Parathyroid adenoma (tissue), 2 donors: Measurements from ENCODE around the gene PELI1.

Experiments used
- H2AFZ ChIP-seq: fragments of 300-600 bp; sonication (generic); one replicate; pipeline ENCODE4 v1.7.0; 2017; ENCODE audit warnings: antibody characterized with exemption, mild to moderate bottlenecking
- H3K27ac ChIP-seq: fragments of 300-600 bp; sonication (generic); one replicate; pipeline ENCODE4 v1.7.0; 2017
- H3K27me3 ChIP-seq: fragments of 300-600 bp; sonication (generic); one replicate; pipeline ENCODE4 v1.7.0; 2017; ENCODE audit warnings: low read length; ENCODE audit not compliant: control insufficient read depth, insufficient read depth
- H3K36me3 ChIP-seq: fragments of 300-600 bp; sonication (generic); one replicate; pipeline ENCODE4 v1.7.0; 2017; ENCODE audit warnings: low read length; ENCODE audit not compliant: control insufficient read depth, insufficient read depth
- H3K4me1 ChIP-seq: fragments of 300-600 bp; sonication (generic); one replicate; pipeline ENCODE4 v1.7.0; 2017; ENCODE audit warnings: control low read depth
- H3K4me2 ChIP-seq: fragments of 300-600 bp; sonication (generic); one replicate; pipeline ENCODE4 v1.7.0; 2017; ENCODE audit warnings: low read length
- H3K4me3 ChIP-seq: fragments of 300-600 bp; sonication (generic); one replicate; pipeline ENCODE4 v1.7.0; 2017; ENCODE audit warnings: low read depth, low read length
- H3K79me2 ChIP-seq: fragments of 300-600 bp; sonication (generic); one replicate; pipeline ENCODE4 v1.7.0; 2017; ENCODE audit warnings: control low read depth
- H3K9ac ChIP-seq: fragments of 300-600 bp; sonication (generic); one replicate; pipeline ENCODE4 v1.7.0; 2017; ENCODE audit warnings: mild to moderate bottlenecking
- H3K9me3 ChIP-seq: fragments of 300-600 bp; sonication (generic); one replicate; pipeline ENCODE4 v1.7.0; 2017; ENCODE audit warnings: low read length; ENCODE audit not compliant: control insufficient read depth
- TF ChIP-seq, protein P1 (sequence below): fragments of 300-600 bp; sonication (generic); IDR thresholded peaks from one replicate; pipeline ENCODE4 v1.7.0; 2017; ENCODE audit warnings: antibody characterized with exemption, mild to moderate bottlenecking
- donor health status: primary hyperparathyroidism.

PELI1 gene

DNA sequence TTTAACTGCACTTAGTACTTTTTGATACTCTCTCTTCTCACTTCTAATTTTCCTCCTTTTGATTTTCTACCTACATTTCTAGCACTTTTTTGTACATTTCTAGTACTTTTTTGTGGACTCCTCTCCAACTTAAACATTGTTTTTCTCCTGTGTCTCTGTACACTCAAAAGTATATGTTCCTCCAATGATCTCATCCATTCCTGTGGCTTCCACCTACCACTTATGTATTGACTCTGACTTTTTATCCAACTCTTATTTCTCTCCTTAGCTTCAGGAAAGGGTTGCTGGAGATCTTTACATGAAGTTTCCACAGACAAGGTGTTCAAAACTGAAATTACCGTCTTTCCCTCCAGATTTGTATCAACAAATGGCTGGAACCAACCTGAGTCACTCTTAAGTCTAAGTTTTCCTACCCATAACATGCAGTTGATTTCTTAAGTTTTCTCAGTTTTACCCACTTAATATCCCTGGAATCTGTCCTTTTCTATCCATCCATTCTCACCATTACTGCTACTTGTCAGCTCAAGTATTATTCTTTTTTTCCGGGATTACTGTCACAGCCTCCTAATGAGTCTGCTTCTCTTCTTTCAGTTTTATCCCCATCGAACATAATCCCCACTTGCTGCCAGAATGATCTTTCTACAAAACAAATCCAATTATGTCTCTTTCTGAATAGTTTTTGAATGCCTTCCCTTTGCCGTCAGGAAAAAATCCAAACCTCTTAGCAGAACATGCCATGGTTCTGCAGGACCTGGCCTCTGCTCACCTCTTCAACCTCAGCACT lies 22.6 kb upstream of the PELI1 start:
- Histone ChIP-seq H3K36me3 (no peaks in the 10 kb centered on the region), H2AFZ (no peak overlapping the region), H3K27ac (no peak overlapping the region), H3K79me2 (no peaks in the 10 kb centered on the region), H3K27me3 (no peaks in the 10 kb centered on the region), H3K9ac (no peak overlapping the region), H3K4me2 (no peak overlapping the region), H3K4me3 (no peak overlapping the region), H3K9me3 (no peaks in the 10 kb centered on the region), H3K4me1 (no peaks in the 10 kb centered on the region)
- TF ChIP-seq, protein P1, sequence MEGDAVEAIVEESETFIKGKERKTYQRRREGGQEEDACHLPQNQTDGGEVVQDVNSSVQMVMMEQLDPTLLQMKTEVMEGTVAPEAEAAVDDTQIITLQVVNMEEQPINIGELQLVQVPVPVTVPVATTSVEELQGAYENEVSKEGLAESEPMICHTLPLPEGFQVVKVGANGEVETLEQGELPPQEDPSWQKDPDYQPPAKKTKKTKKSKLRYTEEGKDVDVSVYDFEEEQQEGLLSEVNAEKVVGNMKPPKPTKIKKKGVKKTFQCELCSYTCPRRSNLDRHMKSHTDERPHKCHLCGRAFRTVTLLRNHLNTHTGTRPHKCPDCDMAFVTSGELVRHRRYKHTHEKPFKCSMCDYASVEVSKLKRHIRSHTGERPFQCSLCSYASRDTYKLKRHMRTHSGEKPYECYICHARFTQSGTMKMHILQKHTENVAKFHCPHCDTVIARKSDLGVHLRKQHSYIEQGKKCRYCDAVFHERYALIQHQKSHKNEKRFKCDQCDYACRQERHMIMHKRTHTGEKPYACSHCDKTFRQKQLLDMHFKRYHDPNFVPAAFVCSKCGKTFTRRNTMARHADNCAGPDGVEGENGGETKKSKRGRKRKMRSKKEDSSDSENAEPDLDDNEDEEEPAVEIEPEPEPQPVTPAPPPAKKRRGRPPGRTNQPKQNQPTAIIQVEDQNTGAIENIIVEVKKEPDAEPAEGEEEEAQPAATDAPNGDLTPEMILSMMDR: no peak

DNA sequence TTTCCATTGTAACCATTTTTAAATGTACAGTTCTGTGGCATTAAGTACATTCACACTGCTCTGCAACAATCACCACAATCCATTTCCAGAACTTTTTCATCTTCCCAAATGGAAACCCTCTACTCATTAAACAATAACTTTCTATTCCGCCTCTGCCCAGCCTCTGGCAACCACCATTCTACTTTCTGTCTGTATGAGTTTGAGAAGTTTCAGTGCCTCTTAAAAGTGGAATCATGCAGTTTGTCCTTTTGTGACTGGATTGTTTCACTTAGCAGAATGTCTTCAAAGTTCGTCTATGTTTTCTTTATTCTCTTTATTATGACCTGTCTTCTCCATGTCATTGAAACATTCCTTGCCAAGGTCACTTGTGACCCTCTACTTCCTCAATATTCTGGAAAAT lies 22.0 kb upstream of the PELI1 start:
- H3K4me2 ChIP-seq: no peak overlapping the region
- no peaks in the 10 kb centered on the region for H3K9me3 ChIP-seq
- no peaks in the 10 kb centered on the region for H3K36me3 ChIP-seq
- no peaks in the 10 kb centered on the region for H3K27me3 ChIP-seq
- no peaks in the 10 kb centered on the region for H3K79me2 ChIP-seq
- no peak overlapping the region for H3K27ac ChIP-seq
- H3K9ac ChIP-seq: no peak overlapping the region
- TF ChIP-seq, protein P1: no peak
- H3K4me3 ChIP-seq: no peak overlapping the region
- no peaks in the 10 kb centered on the region for H3K4me1 ChIP-seq
- H2AFZ ChIP-seq: no peak overlapping the region

DNA sequence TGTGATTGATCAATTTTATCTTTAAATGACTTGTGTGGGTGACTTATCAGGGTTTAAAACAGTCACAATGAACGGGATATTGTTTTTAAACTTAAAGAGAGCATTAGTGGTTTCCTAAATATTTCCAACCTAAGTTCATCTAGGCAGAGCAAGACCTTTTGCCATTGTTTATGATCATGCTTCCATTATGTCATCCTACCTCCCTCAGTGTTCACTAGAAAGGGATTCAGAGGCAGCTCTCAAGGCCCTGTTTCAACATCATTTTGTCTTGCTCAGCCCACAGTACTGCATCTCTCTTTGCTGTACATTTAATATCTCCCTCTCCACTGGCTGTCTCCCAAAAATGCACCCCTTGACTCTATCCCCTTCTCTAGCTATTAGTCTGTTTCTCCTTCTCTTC lies 21.5 kb upstream of the PELI1 start:
- no peaks in the 10 kb centered on the region for H3K9me3 ChIP-seq
- H3K4me1 ChIP-seq: no peaks in the 10 kb centered on the region
- no peak overlapping the region for H3K9ac ChIP-seq
- TF ChIP-seq, protein P1: no peak
- no peak overlapping the region for H2AFZ ChIP-seq
- no peak overlapping the region for H3K27ac ChIP-seq
- H3K4me3 ChIP-seq: no peak overlapping the region
- no peaks in the 10 kb centered on the region for H3K36me3 ChIP-seq
- no peaks in the 10 kb centered on the region for H3K79me2 ChIP-seq
- no peaks in the 10 kb centered on the region for H3K27me3 ChIP-seq
- no peak overlapping the region for H3K4me2 ChIP-seq

DNA sequence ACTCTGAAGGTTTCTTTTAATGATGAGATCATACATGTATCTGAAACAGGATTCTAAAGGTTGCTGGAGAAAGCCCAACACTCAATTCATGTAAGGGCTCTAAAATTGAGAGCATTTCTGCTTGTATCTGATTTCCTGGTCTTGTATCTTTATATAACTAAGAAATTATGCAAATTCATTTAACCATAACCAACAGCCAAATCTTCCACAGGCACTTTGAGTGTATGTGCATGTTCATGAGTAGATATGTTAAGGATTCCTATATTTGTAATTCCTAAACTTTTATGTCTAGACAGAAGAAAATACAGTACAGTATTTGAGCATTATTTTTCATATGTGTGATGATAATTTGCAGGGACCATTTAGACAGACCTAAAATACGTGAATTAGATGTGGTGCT lies 20.4 kb upstream of the PELI1 start:
- Histone ChIP-seq H3K79me2 (no peaks in the 10 kb centered on the region), H3K36me3 (no peaks in the 10 kb centered on the region), H3K27ac (no peak overlapping the region), H3K4me1 (no peaks in the 10 kb centered on the region), H3K27me3 (no peaks in the 10 kb centered on the region), H3K4me3 (no peak overlapping the region), H3K9me3 (no peaks in the 10 kb centered on the region), H3K4me2 (no peak overlapping the region), H3K9ac (no peak overlapping the region), H2AFZ (no peak overlapping the region)
- TF ChIP-seq, protein P1: no peak

DNA sequence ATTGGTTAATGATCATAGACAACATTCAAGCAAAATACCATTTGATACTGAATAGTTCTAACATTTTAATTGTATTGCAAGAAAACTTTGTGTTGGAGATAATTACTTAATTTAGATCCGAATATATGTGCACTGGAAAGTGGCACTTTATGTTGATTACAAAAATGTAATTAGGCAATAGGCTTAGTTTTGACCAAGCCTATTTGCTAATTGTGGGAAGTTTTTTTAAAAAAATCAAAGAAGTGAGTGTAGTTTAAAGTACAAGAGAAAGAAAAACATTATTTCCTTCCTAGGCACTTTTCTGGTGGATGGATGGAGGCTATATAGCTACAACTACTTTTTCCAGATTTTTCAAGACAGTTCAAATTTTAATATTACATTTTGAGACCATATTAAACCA lies 18.3 kb upstream of the PELI1 start:
- Histone ChIP-seq H3K27me3 (no peaks in the 10 kb centered on the region), H2AFZ (no peak overlapping the region), H3K36me3 (no peaks in the 10 kb centered on the region), H3K27ac (no peak overlapping the region), H3K4me3 (no peak overlapping the region), H3K9ac (no peak overlapping the region), H3K9me3 (no peaks in the 10 kb centered on the region), H3K4me1 (peaks cover 5% of the 10 kb centered on the region), H3K79me2 (no peaks in the 10 kb centered on the region), H3K4me2 (no peak overlapping the region)
- TF ChIP-seq, protein P1: no peak
